Glutamatergic neuron (in vitro differentiated cells): ENCODE measurements around the gene HORMAD1. TPM values are rescaled to one million over a fixed set of nuclear protein-coding genes. Genes with fewer than 3 reads are reported as not detected.

Experiments
- DNase-seq: peaks from one replicate; pipeline ENCODE4 v3.0.0; 2022
- H3K27ac Mint-ChIP-seq: one replicate; pipeline ENCODE4 v1.8.0; 2020; ENCODE audit warnings: mild to moderate bottlenecking, mixed read lengths, inconsistent platforms; ENCODE audit not compliant: unreplicated experiment
- H3K27me3 Mint-ChIP-seq: one replicate; pipeline ENCODE4 v1.8.0; 2020; ENCODE audit warnings: mild to moderate bottlenecking, moderate library complexity, mixed read lengths, inconsistent platforms; ENCODE audit not compliant: unreplicated experiment
- H3K36me3 Mint-ChIP-seq: one replicate; pipeline ENCODE4 v1.8.0; 2020; ENCODE audit warnings: mild to moderate bottlenecking, mixed read lengths, inconsistent platforms; ENCODE audit not compliant: unreplicated experiment
- H3K4me1 Mint-ChIP-seq: one replicate; pipeline ENCODE4 v1.8.0; 2020; ENCODE audit warnings: mild to moderate bottlenecking, low read depth, mixed read lengths, inconsistent platforms; ENCODE audit not compliant: unreplicated experiment
- H3K4me3 Mint-ChIP-seq: one replicate; pipeline ENCODE4 v1.8.0; 2020; ENCODE audit warnings: mild to moderate bottlenecking, mixed read lengths, inconsistent platforms; ENCODE audit not compliant: unreplicated experiment
- H3K9me3 Mint-ChIP-seq: one replicate; pipeline ENCODE4 v1.8.0; 2020; ENCODE audit warnings: mild to moderate bottlenecking, moderate library complexity, mixed read lengths, inconsistent platforms; ENCODE audit not compliant: unreplicated experiment
- total RNA-seq: library from RNA; stranded (reverse); fragmentation: NEBNext Ultra II Directional; extraction: Animal tissue kit (Norgen Biotek cat#: 25700); gene quantifications from one replicate; pipeline ENCODE4 v1.2.1, GENCODE V29; 2021; ENCODE audit not compliant: unreplicated experiment
- TF ChIP-seq, protein P1 (sequence below): fragments of 200-600 bp; sonication (generic); IDR thresholded peaks from one replicate; pipeline ENCODE4 v1.5.0; 2021; ENCODE audit not compliant: partially characterized antibody, unreplicated experiment

Gene HORMAD1
- total RNA-seq, 1 donor from 2014 or later = not detected

DNA sequence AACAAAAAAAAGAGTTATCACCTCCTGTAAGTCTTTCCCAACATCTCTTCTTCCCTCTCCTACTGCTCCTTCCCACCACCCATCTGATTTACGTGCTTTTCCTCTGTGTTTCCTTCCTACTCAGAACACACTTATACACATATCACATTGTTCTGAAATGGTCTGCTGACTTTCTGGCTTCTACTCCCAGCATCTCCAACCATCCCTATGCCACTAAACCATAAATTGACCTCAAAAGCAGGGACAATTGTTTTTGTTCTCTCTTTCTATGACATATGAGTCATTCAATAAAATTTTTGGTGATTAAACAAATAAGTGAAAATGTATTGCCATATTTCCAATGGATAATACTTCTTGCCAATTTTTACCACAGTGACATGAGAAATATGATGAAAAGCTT lies 31.9 kb downstream of the HORMAD1 start:
- no peaks in the 10 kb centered on the region for H3K36me3 Mint-ChIP-seq
- TF ChIP-seq, protein P1, sequence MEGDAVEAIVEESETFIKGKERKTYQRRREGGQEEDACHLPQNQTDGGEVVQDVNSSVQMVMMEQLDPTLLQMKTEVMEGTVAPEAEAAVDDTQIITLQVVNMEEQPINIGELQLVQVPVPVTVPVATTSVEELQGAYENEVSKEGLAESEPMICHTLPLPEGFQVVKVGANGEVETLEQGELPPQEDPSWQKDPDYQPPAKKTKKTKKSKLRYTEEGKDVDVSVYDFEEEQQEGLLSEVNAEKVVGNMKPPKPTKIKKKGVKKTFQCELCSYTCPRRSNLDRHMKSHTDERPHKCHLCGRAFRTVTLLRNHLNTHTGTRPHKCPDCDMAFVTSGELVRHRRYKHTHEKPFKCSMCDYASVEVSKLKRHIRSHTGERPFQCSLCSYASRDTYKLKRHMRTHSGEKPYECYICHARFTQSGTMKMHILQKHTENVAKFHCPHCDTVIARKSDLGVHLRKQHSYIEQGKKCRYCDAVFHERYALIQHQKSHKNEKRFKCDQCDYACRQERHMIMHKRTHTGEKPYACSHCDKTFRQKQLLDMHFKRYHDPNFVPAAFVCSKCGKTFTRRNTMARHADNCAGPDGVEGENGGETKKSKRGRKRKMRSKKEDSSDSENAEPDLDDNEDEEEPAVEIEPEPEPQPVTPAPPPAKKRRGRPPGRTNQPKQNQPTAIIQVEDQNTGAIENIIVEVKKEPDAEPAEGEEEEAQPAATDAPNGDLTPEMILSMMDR = no peak
- DNase-seq = no peak
- no peaks in the 10 kb centered on the region for H3K27me3 Mint-ChIP-seq
- H3K4me3 Mint-ChIP-seq = no peak overlapping the region
- no peaks in the 10 kb centered on the region for H3K9me3 Mint-ChIP-seq
- no peaks in the 10 kb centered on the region for H3K4me1 Mint-ChIP-seq
- H3K27ac Mint-ChIP-seq = no peak overlapping the region

DNA sequence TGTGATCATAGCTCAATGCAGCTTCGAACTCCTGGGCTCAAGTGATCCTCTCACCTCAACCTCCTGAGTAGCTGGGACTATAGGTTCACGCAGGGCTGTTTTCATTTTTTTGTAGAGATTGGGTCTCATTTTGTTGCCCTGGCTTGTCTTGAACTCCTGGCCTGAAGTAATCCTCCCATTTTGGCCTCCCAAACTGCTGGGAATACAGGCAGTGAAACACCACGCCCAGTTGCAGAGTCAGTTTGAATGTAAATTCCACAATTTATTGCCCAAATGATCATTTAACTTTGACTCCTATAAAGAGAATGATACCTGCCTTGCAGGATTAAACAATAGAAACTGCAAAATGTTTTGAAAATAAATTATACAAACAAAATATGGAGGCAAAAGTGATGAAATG lies 34.4 kb downstream of the HORMAD1 start:
- Mint-ChIP-seq H3K9me3 (no peaks in the 10 kb centered on the region), H3K4me3 (no peak overlapping the region), H3K27me3 (no peaks in the 10 kb centered on the region), H3K4me1 (no peaks in the 10 kb centered on the region), H3K36me3 (no peaks in the 10 kb centered on the region), H3K27ac (no peak overlapping the region)
- DNase-seq = no peak
- TF ChIP-seq, protein P1 = no peak

DNA sequence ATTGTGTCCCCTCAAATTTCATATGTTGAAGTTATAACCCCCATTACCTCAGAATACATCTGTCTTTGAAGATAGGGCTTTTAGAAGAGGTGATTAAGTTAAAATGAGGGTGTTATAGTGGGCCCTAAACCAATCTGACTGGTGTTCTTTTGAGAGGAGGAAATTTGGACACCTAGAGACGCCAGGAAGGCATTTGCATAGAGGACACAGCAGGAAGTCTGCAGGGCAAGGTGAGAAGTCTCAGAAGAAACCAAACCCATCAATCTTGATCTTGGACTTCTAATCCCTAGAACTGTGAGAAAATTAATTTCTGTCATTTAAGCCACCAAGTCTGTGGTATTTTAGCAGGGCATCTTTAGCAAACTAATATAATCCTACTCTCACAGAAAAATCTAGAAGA lies 36.8 kb downstream of the HORMAD1 start:
- Mint-ChIP-seq H3K27me3 (no peaks in the 10 kb centered on the region), H3K27ac (no peak overlapping the region), H3K36me3 (no peaks in the 10 kb centered on the region), H3K4me1 (no peaks in the 10 kb centered on the region), H3K4me3 (no peak overlapping the region), H3K9me3 (no peaks in the 10 kb centered on the region)
- TF ChIP-seq, protein P1 = no peak
- DNase-seq = no peak

DNA sequence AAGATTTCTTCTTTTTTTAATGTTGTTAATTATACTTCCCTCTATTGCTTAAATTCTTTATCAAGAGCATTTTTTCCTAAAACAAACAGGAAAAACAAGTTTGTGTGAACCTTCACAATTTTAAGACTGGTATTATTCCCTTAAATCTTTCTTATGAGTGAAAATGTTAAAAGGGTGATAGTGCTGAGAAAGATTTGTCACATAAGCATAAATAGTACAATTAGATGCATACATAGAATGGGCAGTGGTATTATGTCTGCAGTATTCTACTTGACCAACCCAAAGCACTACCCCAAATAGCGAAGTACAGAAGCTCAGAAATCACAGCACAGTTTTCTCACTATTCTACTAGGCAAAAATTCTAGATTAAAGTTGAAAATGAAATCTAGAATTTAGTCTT lies 41.7 kb downstream of the HORMAD1 start:
- no peaks in the 10 kb centered on the region for H3K27me3 Mint-ChIP-seq
- no peak overlapping the region for H3K4me3 Mint-ChIP-seq
- H3K9me3 Mint-ChIP-seq = no peaks in the 10 kb centered on the region
- TF ChIP-seq, protein P1 = no peak
- no peak for DNase-seq
- no peak overlapping the region for H3K27ac Mint-ChIP-seq
- no peaks in the 10 kb centered on the region for H3K36me3 Mint-ChIP-seq
- no peaks in the 10 kb centered on the region for H3K4me1 Mint-ChIP-seq

DNA sequence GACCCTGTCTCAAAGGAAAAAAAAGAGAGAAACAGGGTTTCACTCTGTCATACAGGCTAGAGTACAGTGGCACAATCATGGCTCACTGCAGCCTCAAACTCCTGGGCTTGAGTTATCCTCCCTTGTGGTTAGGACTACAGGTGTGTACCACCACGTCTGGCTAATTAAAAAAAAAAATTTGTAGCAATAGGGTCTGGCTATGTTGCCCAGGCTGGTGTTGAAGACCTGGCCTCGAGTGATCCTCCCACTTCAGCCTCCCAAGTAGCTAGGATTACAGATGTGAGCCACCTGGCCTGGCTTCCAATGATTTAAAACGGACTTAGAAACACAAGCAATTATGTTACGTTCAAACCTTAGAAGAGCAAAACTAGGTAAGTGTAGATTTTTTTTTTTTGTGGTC lies 45.8 kb downstream of the HORMAD1 start:
- no peaks in the 10 kb centered on the region for H3K9me3 Mint-ChIP-seq
- H3K27ac Mint-ChIP-seq = no peak overlapping the region
- DNase-seq = no peak
- H3K4me3 Mint-ChIP-seq = no peak overlapping the region
- TF ChIP-seq, protein P1 = no peak
- H3K36me3 Mint-ChIP-seq = no peaks in the 10 kb centered on the region
- H3K4me1 Mint-ChIP-seq = no peaks in the 10 kb centered on the region
- H3K27me3 Mint-ChIP-seq = no peaks in the 10 kb centered on the region
